DMS153 treated with DMSO at 0.1 percent for 48 hours (cell line): ENCODE results near the gene NHERF1.

Source experiments
- DNase-seq: peaks from one replicate; lab custom pipeline; 2025; ENCODE audit not compliant: unreplicated experiment; lab: John Stamatoyannopoulos, UW

NHERF1 gene

GRCh38 chr17:74807441-74807840 lies 59.0 kb downstream of the NHERF1 start:
- DNase-seq, result no peak

- DNase-seq, result peak; percentile 55
These were observed 59.5 kb downstream of the NHERF1 start for GRCh38 chr17:74807925-74808324.

- no peak for DNase-seq
These were observed 60.4 kb downstream of the NHERF1 start for GRCh38 chr17:74808714-74809430.

- no peak for DNase-seq
These were observed 62.5 kb downstream of the NHERF1 start for GRCh38 chr17:74810699-74811485.

GRCh38 chr17:74812109-74813009 lies 63.9 kb downstream of the NHERF1 start:
- no peak for DNase-seq

- DNase-seq, result no peak
These were observed 66.0 kb downstream of the NHERF1 start for GRCh38 chr17:74814453-74814852.

- DNase-seq, result no peak
These were observed 66.6 kb downstream of the NHERF1 start for GRCh38 chr17:74815067-74815466.

GRCh38 chr17:74815550-74816370 lies 67.3 kb downstream of the NHERF1 start:
- no peak for DNase-seq

GRCh38 chr17:74816905-74817620 lies 68.6 kb downstream of the NHERF1 start:
- no peak for DNase-seq

- DNase-seq, result no peak
These were observed 70.0 kb downstream of the NHERF1 start for GRCh38 chr17:74818291-74818938.
